NCI-H146 (cell line): ENCODE results near the gene S100A5.
"Not testable (repeated sequence)": the region's sequence is repeated elsewhere in the genome, so short reads cannot be mapped to it uniquely, and the experiment has no call there.

Experiments used
- DNase-seq: peaks from one replicate; lab custom pipeline; 2025; lab: John Stamatoyannopoulos, UW

Gene S100A5

DNA sequence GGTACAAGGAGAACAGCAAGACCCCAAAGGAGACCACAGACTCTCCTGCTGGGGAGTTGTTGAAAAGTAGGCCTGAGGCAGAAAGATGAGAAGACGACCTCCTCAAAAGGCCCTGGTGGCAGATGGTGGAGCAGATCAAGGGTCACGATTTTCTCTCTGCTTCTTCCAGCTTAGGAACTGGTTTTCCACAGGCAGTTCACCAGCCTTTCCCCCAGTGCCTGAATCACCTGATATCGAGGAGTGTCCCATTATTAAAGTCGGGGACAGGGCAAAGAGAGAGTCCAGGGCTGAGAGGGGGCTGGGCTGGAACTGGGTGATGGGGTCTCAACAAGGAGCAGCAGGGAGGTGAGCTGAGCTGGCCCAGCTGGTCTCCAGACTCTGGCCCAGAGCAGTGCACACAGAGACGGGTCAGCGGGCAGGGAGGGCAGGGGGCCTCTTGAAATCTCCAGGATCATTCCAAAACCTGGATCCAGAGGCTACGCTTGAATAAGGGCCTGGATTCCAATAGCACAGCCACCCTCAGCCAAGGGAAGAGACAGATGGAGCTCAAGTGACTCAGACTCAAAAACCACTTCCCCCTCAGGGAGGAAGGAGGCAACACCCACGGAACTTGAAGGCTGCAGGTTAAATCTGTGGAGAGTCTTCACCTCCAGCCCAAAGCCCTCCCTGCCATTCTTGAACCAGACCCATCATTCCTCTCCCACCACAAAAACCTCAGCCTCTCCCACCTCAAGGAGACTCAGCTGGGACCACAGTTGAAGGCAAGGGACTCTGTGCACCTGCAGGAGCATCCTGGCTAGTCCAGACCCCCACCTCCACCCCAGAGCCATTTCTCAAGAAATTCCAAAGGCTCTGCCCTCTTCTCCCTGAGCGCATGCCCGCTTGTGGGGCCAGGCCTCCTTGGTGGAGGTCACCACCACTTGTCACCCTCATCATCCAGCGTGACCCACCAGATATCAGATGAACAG, at the start of gene S100A5:
TSS of gene S100A5 (minus strand) at position 541 of the 968 bp plus-strand sequence. CDS start 743 bp downstream, outside the sequence.
- no peak for DNase-seq

DNA sequence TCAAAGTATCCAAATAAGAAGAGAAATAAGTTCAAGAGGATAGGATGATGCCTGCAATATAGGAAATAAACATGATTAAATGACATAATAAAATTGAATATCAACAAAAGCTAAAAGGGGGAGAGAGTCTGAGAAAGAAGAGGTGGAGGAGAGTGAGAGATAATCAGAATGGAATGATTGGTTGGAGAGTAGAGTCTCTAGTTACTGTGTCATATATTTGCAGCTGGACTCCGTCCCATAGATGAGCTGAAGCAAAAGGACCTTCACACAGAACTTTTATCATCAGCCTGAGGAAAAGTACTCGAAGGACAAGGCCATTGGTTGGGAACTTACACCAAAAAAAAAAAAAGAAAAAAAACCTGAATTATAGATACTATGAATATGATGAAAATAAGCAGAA, 47.7 kb upstream of the S100A5 start:
- no peak for DNase-seq

DNA sequence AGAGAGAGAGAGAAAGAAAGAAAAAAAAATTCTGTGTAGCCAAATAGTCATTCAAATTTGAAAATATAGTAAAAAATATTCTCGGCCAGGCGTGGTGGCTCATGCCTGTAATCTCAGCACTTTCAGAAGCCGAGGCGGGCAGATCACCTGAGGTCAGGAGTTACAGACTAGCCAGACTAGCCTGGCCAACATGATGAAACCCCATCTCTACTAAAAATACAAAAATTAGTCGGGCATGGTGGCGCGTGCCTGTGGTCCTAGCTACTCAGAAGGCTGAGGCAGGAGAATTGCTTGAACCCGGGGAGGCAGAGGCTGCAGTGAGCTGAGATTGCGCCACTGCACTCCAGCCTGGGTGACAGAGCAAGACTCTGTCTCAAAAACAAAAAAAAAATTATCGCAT, 47.3 kb upstream of the S100A5 start:
- DNase-seq: not testable (repeated sequence)

DNA sequence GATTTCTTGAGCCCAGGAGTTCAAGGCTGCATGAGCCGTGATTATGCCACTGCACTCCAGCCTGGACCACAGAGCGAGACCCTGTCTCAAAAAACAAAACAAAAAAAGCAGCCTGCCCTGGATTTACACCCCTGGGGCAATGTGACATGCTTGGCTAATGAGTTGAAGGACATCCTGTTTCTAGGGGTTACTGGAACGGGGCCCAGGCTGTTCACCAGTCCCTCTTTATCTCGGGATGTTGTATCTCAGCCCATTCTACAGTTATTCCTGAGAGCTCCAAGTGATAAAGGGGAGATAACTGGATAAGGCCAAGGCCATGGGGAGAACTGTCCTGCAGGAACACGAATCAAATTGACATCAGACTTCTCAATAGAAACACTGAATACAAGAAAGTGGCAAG, 46.6 kb upstream of the S100A5 start:
- no peak for DNase-seq

GRCh38 chr1:153586347-153586746, 45.6 kb upstream of the S100A5 start:
- DNase-seq: no peak

- no peak for DNase-seq
Observed at GRCh38 chr1:153585006-153585405, 44.3 kb upstream of the S100A5 start.

DNA sequence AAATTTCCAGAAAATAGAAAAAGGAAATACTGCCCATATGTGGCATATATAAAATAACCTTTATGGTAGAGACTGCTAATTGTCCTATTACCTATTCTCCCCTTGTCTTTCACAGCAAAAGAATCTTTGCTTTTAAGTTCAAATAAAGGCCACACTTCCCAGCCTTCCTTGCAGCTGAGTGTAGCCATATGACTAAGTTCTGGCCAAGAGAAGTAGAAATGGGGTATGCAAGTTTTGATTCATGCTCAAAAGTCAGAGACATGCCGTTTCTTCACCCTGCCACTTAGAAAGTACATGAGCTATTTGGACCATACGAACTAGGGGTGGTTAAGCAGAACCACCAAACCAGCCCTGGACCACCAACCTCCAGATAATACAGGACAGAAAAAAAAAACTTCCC, 43.2 kb upstream of the S100A5 start:
- no peak for DNase-seq

- not testable (repeated sequence) for DNase-seq
Observed at GRCh38 chr1:153583514-153583913, 42.8 kb upstream of the S100A5 start.

- DNase-seq: not testable (repeated sequence)
Observed at GRCh38 chr1:153582836-153583235, 42.1 kb upstream of the S100A5 start.

GRCh38 chr1:153578936-153579335, 38.2 kb upstream of the S100A5 start:
- no peak for DNase-seq

DNA sequence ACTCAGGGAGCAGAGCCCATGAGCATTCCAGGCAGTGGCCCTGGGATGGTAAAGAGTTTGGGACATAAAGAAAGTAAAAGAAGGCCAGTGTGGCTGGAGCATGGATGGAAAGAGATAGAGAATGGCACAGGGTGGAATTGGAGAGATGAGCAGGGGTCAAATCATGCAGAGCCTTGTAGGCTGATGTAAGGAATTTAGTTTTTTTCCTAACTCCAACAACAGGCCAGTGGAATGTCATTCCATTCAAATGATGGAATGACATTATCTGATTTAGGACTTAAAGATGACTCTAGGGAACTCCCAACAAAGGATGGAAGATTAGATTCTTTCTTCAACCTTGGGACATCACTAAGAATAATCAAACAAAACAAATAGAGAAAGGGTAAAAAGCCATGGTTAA, 37.8 kb upstream of the S100A5 start:
- DNase-seq: no peak

GRCh38 chr1:153577624-153578051, 36.9 kb upstream of the S100A5 start:
- no peak for DNase-seq

- DNase-seq: no peak
Observed at GRCh38 chr1:153577138-153577537, 36.4 kb upstream of the S100A5 start.

DNA sequence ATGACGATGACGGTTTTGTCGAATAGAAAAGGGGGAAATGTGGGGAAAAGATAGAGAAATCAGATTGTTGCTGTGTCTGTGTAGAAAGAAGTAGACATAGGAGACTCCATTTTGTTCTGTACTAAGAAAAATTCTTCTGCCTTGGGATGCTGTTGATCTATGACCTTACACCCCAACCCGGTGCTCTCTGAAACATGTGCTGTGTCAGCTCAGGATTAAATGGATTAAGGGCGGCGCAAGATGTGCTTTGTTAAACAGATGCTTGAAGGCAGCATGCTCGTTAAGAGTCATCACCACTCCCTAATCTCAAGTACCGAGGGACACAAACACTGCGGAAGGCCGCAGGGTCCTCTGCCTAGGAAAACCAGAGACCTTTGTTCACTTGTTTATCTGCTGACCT, 34.8 kb upstream of the S100A5 start:
- not testable (repeated sequence) for DNase-seq

- DNase-seq: not testable (repeated sequence)
Observed at GRCh38 chr1:153575081-153575491, 34.4 kb upstream of the S100A5 start.

DNA sequence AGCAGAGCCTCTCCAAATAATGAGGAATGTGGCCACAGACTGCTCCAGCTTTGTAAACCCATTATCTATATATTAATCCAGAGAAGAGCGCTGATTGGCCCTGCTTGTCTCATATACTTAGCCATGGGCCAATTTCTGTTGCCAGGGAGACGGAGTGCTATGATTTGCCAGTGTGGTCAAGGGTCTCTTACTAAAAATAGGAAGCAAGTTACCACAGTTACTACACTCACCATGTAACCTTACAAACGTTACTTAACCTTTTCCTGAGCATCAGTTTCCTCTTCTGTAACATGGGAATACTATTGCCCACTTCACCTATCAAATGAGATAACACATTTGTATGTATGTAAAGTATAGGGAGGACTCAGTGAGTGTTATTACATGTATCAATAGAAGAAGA, 32.6 kb upstream of the S100A5 start:
- no peak for DNase-seq

DNA sequence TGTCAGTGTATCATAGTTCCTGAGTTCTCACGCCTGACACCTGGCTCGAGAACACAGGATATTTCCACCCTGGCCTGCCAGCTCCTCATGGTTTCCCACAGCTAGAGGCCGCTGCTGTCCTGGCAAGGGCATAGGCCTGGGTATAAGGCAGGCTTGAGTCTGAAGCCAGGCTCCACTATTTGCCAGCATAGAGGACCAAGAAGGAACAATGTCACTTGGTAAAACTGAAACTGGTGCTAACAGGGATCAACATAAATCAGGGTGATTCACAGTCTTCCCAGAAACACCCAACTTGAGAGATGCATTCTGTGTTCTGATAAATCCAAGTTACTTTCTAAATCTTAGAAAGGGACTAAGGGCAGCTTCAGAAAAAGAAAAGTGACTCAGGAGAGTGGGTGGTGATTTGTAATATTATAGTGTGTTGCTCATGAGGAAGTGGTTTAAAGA, 31.9 kb upstream of the S100A5 start:
- peak; percentile 68 for DNase-seq

GRCh38 chr1:153571706-153572105, 31.0 kb upstream of the S100A5 start:
- no peak for DNase-seq

- DNase-seq: peak; percentile 88
Observed at GRCh38 chr1:153570874-153571273, 30.1 kb upstream of the S100A5 start.

- DNase-seq: no peak
Observed at GRCh38 chr1:153569465-153569864, 28.7 kb upstream of the S100A5 start.

- DNase-seq: peak; percentile 91
Observed at GRCh38 chr1:153568367-153569099, 27.8 kb upstream of the S100A5 start.

- no peak for DNase-seq
Observed at GRCh38 chr1:153567621-153568366, 27.1 kb upstream of the S100A5 start.
